Hepatocyte (in vitro differentiated cells): ENCODE results near the gene PRPF6.

Experiments used
- CTCF ChIP-seq: fragments of 200-600 bp; sonication (generic); IDR thresholded peaks from 2 replicates; pipeline ENCODE4 v1.5.1; 2016; ENCODE audit warnings: antibody characterized with exemption, mild to moderate bottlenecking; ENCODE audit not compliant: poor library complexity
- EZH2phosphoT487 ChIP-seq: fragments of 200-600 bp; sonication (generic); IDR thresholded peaks from one replicate; pipeline ENCODE4 v1.6.1; 2018; ENCODE audit warnings: antibody characterized with exemption, mild to moderate bottlenecking, low read depth, moderate library complexity; ENCODE audit not compliant: unreplicated experiment, severe bottlenecking

- TF ChIP-seq CTCF, result no peak
- no peak for TF ChIP-seq EZH2phosphoT487
These were observed 72.3 kb downstream of the PRPF6 start for GRCh38 chr20:64052987-64053840.
